Erythroblast (primary cell): ENCODE measurements around the gene PTH1R.

Source experiments
- GATA1 ChIP-seq: IDR thresholded peaks from 2 replicates; pipeline ENCODE4 v1.6.1; 2011; ENCODE audit warnings: low read depth, mild to moderate bottlenecking, control low read depth, low read length, moderate library complexity
- POLR2A ChIP-seq: IDR thresholded peaks from 2 replicates; pipeline ENCODE4 v1.6.1; 2011; ENCODE audit warnings: mild to moderate bottlenecking, low read length

DNA sequence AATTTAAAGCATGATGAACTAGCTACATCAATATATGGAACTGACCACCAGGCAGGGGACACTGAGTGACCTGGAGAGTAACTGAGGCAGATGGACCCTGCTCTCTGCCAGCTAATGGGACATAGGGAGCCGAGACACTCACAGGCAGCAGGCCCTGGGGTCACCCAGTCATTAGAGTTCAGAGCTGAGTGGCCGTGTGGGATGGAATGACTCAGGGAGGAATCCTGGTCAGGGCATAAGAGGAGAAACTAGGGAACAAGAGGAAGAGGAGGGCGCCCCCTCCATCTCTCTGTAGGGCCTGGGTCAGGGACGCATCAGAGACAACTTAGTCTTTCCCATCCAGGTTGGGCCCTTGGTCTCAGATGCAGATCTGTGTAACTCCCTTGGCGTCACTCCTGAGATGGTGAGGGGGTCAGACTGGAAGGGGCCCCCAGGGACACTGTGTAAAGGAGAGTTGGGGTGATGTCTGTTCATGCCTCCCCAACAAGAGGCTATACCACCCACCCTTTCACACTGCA, 59.3 kb downstream of the PTH1R start:
- no peak for TF ChIP-seq POLR2A
- no peak for TF ChIP-seq GATA1
